ENCODE data around the gene JPH3.

DNA sequence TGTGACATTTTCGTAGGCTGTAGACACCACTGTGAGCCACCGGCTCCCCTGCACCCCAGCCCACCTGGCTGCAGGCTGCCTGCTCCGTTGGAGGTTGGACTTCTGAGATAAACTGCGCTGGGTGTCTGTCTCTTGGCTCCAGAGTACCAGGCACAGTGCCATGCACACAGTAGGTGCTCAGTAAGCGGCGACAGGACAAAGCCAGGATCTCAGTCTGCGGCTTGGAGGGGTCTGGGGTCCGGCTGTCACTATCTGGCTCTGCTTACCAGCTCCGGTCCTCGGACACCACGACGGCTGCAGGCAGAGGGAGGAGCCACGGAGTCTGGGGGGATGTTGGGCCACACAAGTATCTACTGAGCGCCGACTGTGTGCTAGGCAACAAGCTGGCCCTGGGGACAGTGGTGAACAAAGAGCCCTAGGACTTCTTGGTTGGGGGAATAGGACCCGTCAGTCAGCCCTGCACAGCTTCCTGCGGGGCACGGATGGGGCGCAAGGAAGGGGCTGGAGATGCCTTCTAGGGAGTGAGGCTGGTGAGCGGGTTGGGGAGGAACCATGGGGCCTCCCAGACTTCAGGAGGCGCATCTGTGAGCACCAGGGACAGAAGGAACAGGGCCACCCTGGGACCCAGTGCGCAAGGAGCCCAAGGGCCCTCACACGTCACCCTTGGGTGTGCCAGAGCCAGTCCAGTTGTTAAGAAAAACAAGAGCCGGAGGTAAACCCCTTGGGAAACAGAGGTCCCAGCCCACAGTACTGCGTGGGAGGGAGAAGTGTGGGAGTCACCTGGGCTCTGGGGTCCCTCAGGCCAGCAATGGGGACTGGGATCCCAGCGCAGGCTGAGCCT, 17.3 kb downstream of the JPH3 start:
- TF ChIP-seq, protein P1, sequence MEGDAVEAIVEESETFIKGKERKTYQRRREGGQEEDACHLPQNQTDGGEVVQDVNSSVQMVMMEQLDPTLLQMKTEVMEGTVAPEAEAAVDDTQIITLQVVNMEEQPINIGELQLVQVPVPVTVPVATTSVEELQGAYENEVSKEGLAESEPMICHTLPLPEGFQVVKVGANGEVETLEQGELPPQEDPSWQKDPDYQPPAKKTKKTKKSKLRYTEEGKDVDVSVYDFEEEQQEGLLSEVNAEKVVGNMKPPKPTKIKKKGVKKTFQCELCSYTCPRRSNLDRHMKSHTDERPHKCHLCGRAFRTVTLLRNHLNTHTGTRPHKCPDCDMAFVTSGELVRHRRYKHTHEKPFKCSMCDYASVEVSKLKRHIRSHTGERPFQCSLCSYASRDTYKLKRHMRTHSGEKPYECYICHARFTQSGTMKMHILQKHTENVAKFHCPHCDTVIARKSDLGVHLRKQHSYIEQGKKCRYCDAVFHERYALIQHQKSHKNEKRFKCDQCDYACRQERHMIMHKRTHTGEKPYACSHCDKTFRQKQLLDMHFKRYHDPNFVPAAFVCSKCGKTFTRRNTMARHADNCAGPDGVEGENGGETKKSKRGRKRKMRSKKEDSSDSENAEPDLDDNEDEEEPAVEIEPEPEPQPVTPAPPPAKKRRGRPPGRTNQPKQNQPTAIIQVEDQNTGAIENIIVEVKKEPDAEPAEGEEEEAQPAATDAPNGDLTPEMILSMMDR (IDR thresholded peaks at IDR 0.05) = no peak
- TF ChIP-seq POLR2A (IDR thresholded peaks at IDR 0.05) = no peak
